Caco-2 (cell line): ENCODE data around the gene TSFM. TPM values are rescaled to one million over a fixed set of nuclear protein-coding genes. Genes with fewer than 3 reads are reported as not detected.
A peak's percentile ranks its signal among the peaks of the same experiment; 100 is the strongest.

Experiments used
- BruUV-seq: library from RNA; stranded (reverse); fragments of 400-500 nt; replicated peaks from 2 replicates; lab custom pipeline; 2021; lab: Mats Ljungman, UMichigan
- CTCF ChIA-PET: fragments of 300-600 bp; sonication (Branson Sonifier 250); formaldehyde crosslinking; loops from one replicate; lab custom pipeline; 2022; ENCODE audit warnings: antibody characterized with exemption; lab: Charles Lee
- POLR2A ChIA-PET: fragments of 300-600 bp; sonication (Branson Sonifier 250); formaldehyde crosslinking; loops from one replicate; lab custom pipeline; 2022; ENCODE audit warnings: antibody characterized with exemption; lab: Charles Lee
- DNase-seq, 2 experiments: peaks; one replicate each; pipeline versions ENCODE4 v3.0.0 to v3.0.0-alpha.2; 2020 to 2022
- H3K27me3 ChIP-seq: replicated peaks from 2 replicates; pipeline ENCODE4 v1.6.0; 2011; ENCODE audit warnings: low read length; ENCODE audit not compliant: control insufficient read depth, insufficient read depth
- H3K36me3 ChIP-seq: 2 replicates; pipeline ENCODE4 v1.5.1; 2011; ENCODE audit warnings: low read length; ENCODE audit not compliant: control insufficient read depth, insufficient read depth
- H3K4me1 ChIP-seq: fragments of 250-450 bp; sonication (Bioruptor Pico); 2 replicates; pipeline ENCODE4 v1.5.1; 2020; ENCODE audit warnings: mild to moderate bottlenecking
- H3K4me3 ChIP-seq: 2 replicates; pipeline ENCODE4 v1.5.1; 2011; ENCODE audit warnings: low read depth, mild to moderate bottlenecking, control low read depth, low read length
- H3K9me3 ChIP-seq: fragments of 250-450 bp; sonication (Bioruptor Pico); 2 replicates; pipeline ENCODE4 v1.5.1; 2020; ENCODE audit warnings: mild to moderate bottlenecking, moderate library complexity
- H3K27ac Mint-ChIP-seq: one replicate; pipeline ENCODE4 v1.8.0; 2022; ENCODE audit warnings: mixed read lengths; ENCODE audit not compliant: unreplicated experiment
- H3K27me3 Mint-ChIP-seq: one replicate; pipeline ENCODE4 v1.8.0; 2022; ENCODE audit warnings: mixed read lengths; ENCODE audit not compliant: insufficient read depth, unreplicated experiment
- H3K36me3 Mint-ChIP-seq: one replicate; pipeline ENCODE4 v1.8.0; 2022; ENCODE audit warnings: mild to moderate bottlenecking, mixed read lengths; ENCODE audit not compliant: insufficient read depth, unreplicated experiment
- H3K4me1 Mint-ChIP-seq: one replicate; pipeline ENCODE4 v1.8.0; 2022; ENCODE audit warnings: low read depth, mixed read lengths; ENCODE audit not compliant: unreplicated experiment
- H3K4me3 Mint-ChIP-seq: one replicate; pipeline ENCODE4 v1.8.0; 2022; ENCODE audit warnings: mild to moderate bottlenecking, moderate library complexity, mixed read lengths; ENCODE audit not compliant: unreplicated experiment
- H3K9me3 Mint-ChIP-seq: one replicate; pipeline ENCODE4 v1.8.0; 2022; ENCODE audit warnings: mixed read lengths; ENCODE audit not compliant: unreplicated experiment
- intact Hi-C: fragments of 100-400 bp; cut with micrococcal nuclease; formaldehyde crosslinking; loops from one replicate; pipeline ENCODE4 v1.10.0; 2022; ENCODE audit not compliant: unreplicated experiment
- total RNA-seq: library from RNA; stranded (reverse); gene quantifications from 2 replicates; pipeline ENCODE4 v1.2.3, GENCODE V29; 2022
- TF ChIP-seq, protein P1 (sequence below), 2 experiments: fragments of 200-600 bp in 1 of 2; IDR thresholded peaks; 1 replicate in 1 of 2; 2 replicates in 1 of 2; pipeline versions ENCODE4 v1.5.1 to v1.8.0; 2011 to 2022; ENCODE audit warnings: antibody characterized with exemption in 1 of 2, control low read depth in 1 of 2, inconsistent platforms in 1 of 2, low read depth in 1 of 2, low read length in 1 of 2, mild to moderate bottlenecking in 1 of 2, moderate library complexity in 1 of 2; ENCODE audit not compliant: insufficient read depth in 1 of 2, severe bottlenecking in 1 of 2, unreplicated experiment in 1 of 2

TSFM gene
- total RNA-seq, 1 experiment from 2014 or later = 57.5 TPM

DNA sequence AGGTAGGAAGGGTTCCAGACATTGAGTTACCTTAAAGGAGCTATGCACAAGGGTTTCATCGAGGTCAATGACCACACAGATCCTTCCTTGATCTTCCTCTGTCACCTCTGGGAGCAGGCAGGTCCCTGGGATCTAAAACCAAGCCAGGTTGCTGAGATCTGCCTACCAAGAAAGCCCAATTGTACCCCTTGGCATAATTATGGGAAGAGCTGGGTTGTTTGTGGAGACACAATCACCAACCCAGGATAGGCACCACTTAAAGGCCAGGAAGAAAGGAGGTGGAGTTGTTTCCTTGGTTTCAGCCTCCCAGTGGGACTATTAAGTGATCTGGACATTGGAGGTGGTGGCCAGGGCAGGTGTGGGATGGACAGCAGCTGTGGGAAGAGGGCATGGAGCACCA is 44.4 kb downstream of the TSFM start:
- H3K27me3 Mint-ChIP-seq = no peaks in the 10 kb centered on the region
- peaks cover 13% of the 10 kb centered on the region for H3K36me3 ChIP-seq
- CTCF ChIA-PET = interaction anchor here (0.7 kb wide), 1 partner anchor 65 kb away, joined by 3 read pairs; no protein-coding TSS in a partner anchor
- H3K27ac Mint-ChIP-seq = no peak overlapping the region
- no TSS peak for BruUV-seq
- no peaks in the 10 kb centered on the region for H3K9me3 ChIP-seq
- no peaks in the 10 kb centered on the region for H3K4me1 ChIP-seq
- peaks cover 80% of the 10 kb centered on the region for H3K36me3 Mint-ChIP-seq
- H3K4me1 Mint-ChIP-seq = peaks cover 6% of the 10 kb centered on the region
- POLR2A ChIA-PET = no interaction called here
- TF ChIP-seq, protein P1, sequence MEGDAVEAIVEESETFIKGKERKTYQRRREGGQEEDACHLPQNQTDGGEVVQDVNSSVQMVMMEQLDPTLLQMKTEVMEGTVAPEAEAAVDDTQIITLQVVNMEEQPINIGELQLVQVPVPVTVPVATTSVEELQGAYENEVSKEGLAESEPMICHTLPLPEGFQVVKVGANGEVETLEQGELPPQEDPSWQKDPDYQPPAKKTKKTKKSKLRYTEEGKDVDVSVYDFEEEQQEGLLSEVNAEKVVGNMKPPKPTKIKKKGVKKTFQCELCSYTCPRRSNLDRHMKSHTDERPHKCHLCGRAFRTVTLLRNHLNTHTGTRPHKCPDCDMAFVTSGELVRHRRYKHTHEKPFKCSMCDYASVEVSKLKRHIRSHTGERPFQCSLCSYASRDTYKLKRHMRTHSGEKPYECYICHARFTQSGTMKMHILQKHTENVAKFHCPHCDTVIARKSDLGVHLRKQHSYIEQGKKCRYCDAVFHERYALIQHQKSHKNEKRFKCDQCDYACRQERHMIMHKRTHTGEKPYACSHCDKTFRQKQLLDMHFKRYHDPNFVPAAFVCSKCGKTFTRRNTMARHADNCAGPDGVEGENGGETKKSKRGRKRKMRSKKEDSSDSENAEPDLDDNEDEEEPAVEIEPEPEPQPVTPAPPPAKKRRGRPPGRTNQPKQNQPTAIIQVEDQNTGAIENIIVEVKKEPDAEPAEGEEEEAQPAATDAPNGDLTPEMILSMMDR (IDR thresholded peaks at IDR 0.05; ENCODE audit: insufficient read depth in 1 of 2, low read depth in 1 of 2, low read length in 1 of 2, severe bottlenecking in 1 of 2, unreplicated experiment in 1 of 2) = no peak
- intact Hi-C loops = no loop called here
- no peak for DNase-seq
- H3K4me3 ChIP-seq = no peak overlapping the region
- no peaks in the 10 kb centered on the region for H3K9me3 Mint-ChIP-seq
- H3K27me3 ChIP-seq = no peaks in the 10 kb centered on the region
- no peak overlapping the region for H3K4me3 Mint-ChIP-seq

DNA sequence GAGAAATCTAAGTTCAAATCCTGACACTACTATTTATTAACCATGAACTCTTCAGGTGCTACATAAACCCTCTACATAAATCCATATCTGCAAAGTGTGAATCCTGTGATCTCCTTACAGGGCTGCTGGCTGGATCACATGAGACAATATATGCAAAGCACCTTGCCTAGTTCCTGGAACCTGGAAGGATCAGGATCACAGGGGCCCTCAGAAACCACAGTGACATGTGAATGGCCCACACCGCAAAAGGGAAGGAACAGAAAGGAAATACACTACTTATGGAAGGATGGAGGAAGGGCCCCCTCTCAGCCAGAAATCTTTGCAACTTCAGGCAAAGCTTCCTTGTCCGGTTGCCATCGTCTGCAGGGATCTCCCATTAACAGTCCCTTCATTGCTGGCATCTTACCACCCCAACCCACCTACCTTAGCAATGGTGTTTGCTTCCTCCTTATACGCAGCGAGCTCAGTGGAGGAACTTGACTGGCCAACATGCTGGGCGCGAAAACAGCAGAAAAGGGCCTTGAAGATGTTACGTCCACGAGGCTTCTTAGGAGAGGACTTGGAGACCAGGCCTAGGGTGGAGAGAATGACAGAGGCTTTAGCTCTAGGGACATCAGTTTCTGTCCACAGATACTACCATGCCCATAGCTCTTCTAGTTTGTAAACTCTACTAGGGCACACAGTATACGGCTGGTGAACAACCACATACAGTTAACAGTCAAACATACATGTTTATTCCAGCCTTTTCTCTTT is 46.6 kb downstream of the TSFM start:
- BruUV-seq = TSS peak; percentile 9
- no peak for DNase-seq
- Histone ChIP-seq H3K27me3 (no peaks in the 10 kb centered on the region), H3K9me3 (no peaks in the 10 kb centered on the region), H3K36me3 (peaks cover 11% of the 10 kb centered on the region), H3K4me3 (no peak overlapping the region), H3K4me1 (no peaks in the 10 kb centered on the region)
- H3K9me3 Mint-ChIP-seq = no peaks in the 10 kb centered on the region
- POLR2A ChIA-PET = no interaction called here
- H3K36me3 Mint-ChIP-seq = peaks cover 64% of the 10 kb centered on the region
- TF ChIP-seq, protein P1 (IDR thresholded peaks at IDR 0.05; ENCODE audit: insufficient read depth in 1 of 2, low read depth in 1 of 2, low read length in 1 of 2, severe bottlenecking in 1 of 2, unreplicated experiment in 1 of 2) = no peak
- H3K27ac Mint-ChIP-seq = no peak overlapping the region
- intact Hi-C loops = no loop called here
- peaks cover 11% of the 10 kb centered on the region for H3K4me1 Mint-ChIP-seq
- H3K27me3 Mint-ChIP-seq = no peaks in the 10 kb centered on the region
- CTCF ChIA-PET = interaction anchor here (0.6 to 1.6 kb wide), 2 partner anchors 46 to 67 kb away, joined by 4 to 5 read pairs; no protein-coding TSS in a partner anchor
- H3K4me3 Mint-ChIP-seq = no peak overlapping the region

DNA sequence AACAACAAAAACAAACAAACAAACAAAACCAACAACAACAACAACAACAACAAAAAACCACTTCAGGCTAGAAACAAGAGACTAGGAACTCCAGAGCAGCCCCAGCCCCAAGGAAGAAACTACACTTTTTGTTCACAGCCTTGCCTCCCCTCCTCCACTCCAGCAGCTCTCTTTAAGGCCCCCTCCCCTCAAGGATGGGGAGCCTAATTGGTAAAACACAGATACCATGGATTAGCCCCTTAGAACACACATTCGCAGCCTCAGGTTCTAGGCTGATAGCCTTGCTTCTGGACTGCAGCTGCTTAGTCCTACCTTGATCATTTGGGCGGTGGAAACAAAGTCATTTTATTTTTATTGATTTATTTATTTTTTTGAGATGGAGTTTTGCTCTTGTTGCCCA is 47.8 kb downstream of the TSFM start:
- CTCF ChIA-PET = interaction anchor here (1.6 kb wide), 1 partner anchor 66 kb away, joined by 5 read pairs; no protein-coding TSS in a partner anchor
- H3K4me1 Mint-ChIP-seq = peaks cover 11% of the 10 kb centered on the region
- BruUV-seq = no TSS peak
- H3K27me3 ChIP-seq = no peaks in the 10 kb centered on the region
- H3K36me3 ChIP-seq = peaks cover 11% of the 10 kb centered on the region
- H3K9me3 ChIP-seq = no peaks in the 10 kb centered on the region
- H3K27ac Mint-ChIP-seq = no peak overlapping the region
- no peaks in the 10 kb centered on the region for H3K9me3 Mint-ChIP-seq
- TF ChIP-seq, protein P1 (IDR thresholded peaks at IDR 0.05; ENCODE audit: insufficient read depth in 1 of 2, low read depth in 1 of 2, low read length in 1 of 2, severe bottlenecking in 1 of 2, unreplicated experiment in 1 of 2) = no peak
- DNase-seq = no peak
- H3K4me1 ChIP-seq = no peaks in the 10 kb centered on the region
- POLR2A ChIA-PET = no interaction called here
- H3K36me3 Mint-ChIP-seq = peaks cover 54% of the 10 kb centered on the region
- no peaks in the 10 kb centered on the region for H3K27me3 Mint-ChIP-seq
- no peak overlapping the region for H3K4me3 Mint-ChIP-seq
- no peak overlapping the region for H3K4me3 ChIP-seq
- intact Hi-C loops = loop anchor here (2.0 kb wide), 1 partner anchor 16 kb away; the partner anchor contains the start of gene CTDSP2
